Activated CD8-positive, alpha-beta memory T cell treated with anti-CD3 and anti-CD28 coated beads for 1 hour (primary cell): ENCODE measurements around the gene DHRS2.

Experiments
- DNase-seq, 2 donors: peaks; one replicate each; pipeline ENCODE4 v3.0.0-alpha.2; 2020; ENCODE audit warnings: low read depth in 1 of 2; ENCODE audit errors: extremely low read depth in 1 of 2

DHRS2 gene

DNA sequence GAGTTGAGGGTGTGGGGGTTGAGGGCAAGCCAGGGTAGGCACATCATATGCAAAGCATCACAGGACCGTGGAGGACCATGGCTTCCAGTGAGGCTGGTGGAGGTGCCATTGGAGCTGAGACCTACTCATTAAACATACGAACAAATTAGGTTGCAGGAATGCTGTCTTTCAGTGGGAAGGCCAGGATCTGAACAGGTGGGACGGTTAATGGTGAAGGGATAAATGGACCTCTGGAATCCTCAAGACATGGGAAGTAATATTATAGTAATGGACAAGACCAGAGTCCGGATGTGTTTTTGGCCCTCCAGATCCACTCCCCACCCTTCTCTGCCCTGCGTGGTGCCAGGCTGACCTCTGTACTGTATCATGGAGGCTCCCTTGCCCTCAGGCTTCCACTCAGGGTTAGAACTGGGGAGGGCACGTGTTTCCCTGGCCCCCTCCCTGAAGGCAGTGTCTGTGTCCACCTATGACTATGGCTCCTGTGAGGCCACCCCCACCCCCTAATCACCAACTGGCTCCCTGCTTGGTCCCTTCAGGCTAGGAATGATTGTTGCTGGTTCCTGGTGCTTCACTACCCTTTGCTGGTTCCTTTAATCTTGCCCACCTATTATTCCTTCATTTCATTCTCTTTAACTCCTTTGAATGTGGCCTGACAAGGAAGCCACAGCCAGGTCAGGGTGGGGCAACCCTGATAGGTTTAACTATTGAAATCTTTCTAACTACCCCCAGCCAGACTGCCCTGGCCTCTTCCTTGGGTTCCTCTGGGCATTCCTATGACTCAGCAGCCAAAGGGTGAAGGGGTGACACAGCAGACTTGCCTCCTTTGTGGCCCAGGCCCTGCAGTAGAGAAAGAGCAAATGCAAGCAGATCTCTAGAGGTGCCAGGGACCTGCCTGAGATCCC is 10.7 kb downstream of the DHRS2 start:
- no peak for DNase-seq

DNA sequence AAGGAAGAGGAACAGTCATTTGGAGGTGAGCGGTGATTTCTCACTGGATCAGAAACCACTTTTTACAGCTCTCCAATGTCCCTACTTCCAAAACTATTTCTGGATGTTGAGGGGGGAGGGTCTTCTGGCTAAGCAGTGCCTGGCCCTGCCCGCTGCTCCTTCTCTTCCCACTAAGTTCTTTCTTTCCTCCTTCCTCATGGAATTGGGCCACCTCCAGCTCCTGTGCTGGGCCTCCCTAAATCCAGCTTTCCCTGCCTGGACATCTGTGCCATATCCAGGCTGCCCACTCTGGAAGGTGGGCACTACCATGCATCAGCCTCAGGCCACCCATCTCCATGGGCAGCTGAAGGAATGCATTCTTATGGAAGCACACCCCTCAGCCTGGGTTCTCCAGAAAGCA is 11.5 kb downstream of the DHRS2 start:
- no peak for DNase-seq

DNA sequence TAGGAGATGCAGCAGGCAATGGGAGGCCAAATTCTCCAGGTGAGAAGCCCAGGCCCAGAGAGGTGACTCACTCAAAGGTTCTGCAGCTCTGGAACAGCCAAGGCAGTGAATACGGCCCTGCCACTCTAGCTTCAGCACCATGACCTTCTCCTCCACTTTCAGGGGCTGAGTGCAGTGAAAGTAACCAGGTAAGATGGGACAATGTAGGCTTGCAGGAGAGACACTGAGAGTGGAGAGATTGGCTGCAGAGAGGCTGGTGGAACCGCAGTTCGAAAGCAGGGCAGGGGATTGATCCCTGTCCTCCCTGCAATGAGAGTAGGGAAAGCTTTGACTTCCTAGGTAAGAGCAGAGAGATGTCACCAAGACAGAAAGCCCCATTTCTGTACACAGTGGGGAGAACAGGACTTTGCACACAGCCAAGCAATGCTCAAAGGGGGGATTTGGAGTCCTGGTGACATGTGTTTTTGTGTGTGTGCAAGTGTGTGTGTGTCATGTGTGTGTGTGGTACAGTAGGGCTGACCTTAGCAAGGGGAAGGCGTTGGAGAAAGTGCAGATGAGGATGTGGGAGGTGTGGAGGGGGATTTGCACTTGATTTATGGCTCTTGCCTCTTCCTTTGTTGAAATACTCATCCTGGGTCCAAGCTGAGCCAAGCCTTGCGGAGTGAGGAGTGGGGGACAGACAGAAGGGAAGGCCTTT is 12.7 kb downstream of the DHRS2 start:
- no peak for DNase-seq

DNA sequence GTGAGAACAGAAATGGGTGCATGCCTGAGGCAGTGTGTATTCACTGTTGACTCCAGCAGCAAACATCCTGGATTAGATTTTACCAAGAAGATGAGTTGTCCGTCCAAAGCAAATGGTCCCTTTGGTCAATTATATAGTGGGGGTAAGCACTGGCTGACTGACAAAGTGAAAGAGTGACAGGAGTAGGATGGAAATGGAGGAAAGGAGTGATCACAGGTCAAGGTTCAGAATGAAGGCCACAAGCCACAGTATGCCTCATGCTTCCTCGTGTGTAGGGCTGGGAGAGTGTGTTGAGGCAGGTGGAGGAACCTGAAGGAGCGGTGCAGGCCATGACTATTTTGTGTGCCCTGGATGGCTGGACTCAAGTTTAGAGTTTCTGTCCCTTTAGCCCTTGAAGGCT is 14.3 kb downstream of the DHRS2 start:
- no peak for DNase-seq

DNA sequence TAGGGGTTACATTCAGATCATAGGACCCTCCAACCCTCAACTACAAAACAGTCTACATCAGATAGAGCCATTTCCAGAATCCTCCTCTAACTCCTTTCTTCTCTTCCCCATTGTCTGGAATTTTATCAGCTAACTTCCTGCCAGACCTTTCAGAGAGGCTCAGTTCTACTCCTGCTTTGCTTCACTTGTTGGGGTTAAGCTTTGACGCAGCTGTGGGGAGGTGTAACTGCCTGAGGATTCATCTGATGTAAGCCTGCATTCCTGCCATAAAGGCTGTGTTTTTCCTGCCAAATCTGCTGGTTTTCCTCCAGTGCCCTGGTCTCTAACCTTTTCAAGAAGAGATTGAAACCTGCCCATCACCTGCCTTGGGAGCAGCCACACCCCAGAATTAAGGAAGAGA is 16.9 kb downstream of the DHRS2 start:
- no peak for DNase-seq

DNA sequence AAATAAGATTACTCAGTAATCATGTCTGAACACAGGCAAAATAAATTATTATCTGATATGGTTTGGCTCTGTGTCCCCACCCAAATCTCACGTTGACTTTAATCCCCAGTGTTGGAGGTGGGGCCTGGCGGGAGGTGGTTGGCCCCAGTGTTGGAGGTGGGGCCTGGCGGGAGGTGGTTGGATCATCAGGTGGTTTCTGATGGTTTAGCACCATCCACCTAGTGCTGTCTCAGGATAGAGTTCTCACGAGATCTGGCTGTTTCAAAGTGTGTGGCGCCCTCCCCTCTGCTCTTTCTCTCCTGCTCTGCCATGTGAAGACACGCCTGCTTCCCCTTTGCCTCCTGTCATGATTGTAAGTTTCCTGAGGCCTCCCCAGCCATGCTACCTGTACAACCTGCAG is 18.1 kb downstream of the DHRS2 start:
- no peak for DNase-seq

DNA sequence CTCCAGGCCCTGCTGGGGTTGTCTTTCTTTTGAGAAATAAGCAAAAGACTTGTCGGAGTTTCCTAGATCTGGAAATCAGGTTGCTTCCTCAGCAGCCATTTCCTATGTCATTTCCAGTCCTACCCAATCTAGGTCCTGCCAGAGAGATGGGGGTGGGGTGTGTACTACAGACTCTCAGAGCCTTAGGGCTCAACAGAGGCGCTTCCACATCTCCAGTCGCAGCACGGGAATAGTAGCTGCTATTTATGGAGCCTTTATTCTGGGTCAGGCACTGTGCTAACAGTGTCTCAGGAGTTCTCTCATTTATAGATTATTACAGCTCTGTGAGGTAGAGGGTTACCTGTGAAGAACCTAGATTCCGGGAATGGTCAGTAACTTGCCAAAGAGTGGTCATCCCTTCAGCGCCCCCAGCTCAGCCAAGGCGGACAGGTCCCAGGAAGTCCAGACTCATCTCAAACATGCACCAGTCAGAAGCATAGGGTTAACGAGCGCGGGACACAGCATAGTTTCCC is 21.9 kb downstream of the DHRS2 start:
- DNase-seq, result no peak

DNA sequence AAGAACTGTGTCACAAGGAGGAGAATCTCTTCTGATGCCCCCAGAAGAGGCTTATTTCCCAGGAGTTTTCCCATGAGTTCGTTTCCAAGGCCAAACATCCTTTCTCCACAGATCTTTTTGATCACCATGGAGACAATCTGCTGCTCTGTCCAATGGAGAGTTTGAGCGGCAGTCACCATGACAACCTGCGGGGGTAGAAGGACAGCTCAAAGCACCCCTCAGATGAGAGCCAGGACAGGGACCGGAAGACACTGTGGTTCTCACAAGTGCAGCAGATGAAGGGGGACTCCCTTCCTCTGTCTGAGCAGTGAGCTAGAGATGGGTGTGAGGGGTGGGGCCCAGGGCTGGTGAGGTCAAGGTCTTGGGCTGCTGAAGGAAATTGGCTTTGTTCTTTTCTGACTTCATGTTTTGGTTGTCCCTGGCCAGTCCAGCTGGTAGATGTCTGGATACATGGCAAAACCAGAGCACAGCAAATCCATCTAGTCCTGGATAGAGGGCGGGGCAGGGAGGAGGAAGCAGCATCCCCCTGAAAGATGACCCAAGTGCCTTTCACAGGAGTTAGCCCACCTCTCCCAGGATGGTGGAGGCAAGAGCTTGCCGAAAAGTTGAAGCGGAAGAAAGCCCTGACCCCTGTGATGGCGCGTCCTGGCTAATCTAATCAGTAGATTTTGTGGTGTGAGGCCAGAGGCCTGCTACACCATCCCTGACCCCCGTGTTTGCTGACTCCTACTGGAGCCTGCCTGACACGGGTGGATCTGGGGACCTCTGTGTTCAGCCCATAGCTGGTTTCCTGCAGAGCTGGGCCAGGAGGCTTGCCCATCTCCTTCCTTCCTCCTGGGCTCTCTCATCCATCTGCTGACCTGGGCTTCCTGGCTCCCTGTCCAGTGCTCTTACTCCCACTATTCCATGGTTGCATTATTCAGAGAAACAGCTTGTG is 24.4 kb downstream of the DHRS2 start:
- DNase-seq, result peak in 1 of 2 donors; percentile 8

DNA sequence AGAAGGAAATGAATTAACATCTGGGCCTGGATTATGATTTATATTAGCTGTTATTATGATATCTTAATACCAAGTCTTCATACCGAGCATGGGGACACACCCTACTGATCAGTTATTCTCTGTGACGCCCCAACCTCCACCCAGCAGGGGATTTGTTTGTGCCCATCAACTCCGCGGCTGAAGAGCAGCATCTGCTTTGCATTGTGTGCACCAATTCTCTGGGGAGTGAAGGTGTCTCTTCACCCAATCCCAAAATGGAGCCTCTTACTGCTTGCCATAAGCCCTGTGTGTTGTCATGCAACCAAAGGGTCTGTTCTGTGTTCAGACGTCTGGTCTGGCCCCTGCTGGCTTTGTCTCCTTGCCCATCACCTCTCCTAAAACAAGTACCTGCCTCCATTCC is 25.4 kb downstream of the DHRS2 start:
- no peak for DNase-seq

DNA sequence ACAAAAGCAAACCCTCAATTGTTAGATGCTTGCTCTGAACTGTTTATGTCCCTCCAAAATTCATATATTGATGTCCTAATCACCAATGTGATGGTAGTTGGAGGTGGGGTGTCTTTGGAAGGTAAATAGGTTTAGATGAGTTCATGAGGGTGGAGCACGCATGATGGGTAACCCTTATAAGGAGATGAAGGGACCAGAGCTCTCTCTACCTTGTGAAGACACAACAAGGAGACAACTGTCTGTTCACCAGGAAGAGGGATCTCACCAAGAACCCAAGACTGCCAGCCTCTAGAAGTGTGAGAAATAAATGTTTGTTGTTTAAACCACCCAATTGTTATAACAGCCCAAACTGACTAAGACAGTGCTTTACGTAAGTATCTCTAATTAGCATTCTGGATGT is 27.0 kb downstream of the DHRS2 start:
- DNase-seq, result no peak

DNA sequence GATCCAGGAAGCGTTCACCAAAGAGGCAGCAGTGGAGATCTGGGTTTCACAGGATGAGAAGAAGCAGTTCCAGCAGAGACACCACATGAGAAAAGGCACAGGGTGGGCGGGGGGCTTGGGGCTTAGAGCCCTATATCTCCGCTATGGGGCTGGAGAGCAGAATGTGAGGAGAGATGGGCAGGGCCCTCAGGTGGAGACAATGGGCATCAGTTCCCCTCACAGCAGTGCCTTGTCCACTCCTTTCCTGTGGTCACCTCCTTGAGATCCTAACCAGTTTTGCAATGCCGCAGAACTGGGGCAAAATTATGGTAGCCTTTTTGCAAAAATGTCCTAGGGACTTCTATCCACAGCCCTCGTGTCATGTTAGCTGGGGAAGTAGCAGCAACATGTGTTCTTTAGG is 27.5 kb downstream of the DHRS2 start:
- no peak for DNase-seq

DNA sequence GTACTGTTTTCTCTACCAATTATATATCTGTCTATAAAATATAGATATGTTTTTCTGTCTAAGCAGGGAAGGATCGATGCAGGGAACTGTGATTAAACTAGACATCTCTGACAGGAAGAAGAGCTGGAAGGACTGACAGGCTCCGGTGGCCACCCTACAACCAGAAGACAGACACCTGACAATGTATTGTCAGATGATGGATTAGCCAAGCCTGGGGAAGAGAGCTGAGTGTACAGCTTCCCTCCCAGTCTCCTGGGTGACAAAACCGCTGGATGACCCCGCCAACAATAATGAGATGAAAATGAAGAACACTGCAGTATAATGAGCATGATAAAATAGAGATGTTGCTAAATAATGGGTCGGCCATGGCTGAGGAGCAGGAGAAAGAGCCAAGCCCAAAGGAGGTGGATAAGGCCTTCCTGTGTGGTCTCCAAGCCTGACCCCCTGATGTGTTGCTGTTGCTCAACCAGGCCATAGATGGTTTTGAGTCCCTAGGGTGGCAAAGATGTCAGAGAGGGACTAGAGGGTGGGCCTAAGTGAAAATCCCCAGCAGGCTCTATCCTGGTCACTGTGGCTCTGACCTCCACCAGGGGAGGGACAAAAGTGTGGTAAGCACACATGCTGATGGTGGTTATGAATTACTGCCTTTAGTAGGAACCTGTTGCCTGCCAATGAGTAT is 28.2 kb downstream of the DHRS2 start:
- no peak for DNase-seq

DNA sequence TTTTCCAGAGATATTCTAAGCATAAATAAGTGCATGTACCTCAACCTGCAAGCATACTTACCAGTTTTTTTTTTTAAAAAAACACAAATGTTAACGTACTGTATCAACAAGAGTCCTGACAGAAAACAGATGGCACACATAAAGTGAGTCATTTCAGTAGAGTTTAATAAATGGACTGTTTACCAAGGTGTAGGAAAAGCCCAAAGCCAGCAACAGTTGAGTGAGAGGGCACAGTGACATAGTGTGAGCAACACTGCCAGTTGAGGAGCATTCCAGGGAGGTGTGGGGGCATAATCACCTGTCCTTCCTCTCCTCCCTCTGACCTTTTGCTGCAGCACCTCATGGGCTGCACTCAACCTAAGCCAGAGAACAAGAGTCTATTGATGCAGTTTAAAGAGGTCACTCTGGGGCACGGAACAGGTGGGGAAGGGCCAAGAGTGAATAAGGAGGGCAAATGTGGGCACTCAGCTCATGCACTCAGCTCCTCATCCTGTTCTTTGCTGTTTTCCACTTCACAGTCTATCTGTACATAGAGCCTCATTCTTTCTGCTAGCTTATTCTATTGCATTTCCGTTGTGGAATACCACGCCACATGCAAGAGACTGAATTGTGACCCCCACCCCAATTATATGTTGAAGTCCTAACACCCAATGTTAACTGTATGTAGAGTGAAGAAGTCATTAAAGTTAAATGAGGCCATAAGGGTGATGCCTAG is 29.3 kb downstream of the DHRS2 start:
- no peak for DNase-seq

DNA sequence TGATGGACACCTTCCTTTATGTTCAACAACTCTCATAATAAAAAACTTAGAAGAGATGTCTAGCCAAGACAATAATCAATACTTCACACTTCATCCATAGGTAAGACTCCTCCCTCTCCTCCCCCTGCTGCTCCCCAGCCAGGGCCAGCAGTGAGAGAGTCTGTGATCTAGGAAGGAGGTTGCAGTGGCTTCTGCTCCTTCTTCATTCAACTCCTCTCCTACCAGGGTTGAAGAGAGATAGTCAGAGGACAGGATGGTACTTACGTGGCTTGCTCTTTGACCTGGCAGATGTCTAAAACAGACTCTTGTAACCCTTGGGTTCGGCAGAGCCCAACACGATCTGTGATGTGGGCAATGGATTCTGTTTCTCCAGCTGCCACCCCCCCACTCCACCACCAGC is 31.0 kb downstream of the DHRS2 start:
- no peak for DNase-seq

DNA sequence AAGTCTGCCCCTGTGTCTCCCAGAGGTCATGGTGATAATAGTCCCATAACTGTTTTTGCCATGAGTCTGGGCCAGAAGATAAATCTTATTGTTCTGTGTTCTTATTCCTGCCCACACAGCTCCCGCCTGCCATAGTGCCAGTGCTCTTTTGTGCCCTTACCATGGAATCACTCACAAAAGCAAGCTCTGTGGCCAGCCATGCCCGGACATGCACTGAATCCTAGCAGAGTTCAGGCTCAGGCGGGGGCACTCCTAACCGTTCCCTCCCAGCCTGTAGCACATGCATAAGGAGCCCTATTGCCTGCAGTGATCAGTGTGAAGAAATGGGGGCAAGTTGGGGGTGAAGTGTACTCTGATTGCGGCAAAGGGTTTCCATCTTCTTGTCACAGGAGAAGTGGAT is 33.3 kb downstream of the DHRS2 start:
- DNase-seq, result no peak

DNA sequence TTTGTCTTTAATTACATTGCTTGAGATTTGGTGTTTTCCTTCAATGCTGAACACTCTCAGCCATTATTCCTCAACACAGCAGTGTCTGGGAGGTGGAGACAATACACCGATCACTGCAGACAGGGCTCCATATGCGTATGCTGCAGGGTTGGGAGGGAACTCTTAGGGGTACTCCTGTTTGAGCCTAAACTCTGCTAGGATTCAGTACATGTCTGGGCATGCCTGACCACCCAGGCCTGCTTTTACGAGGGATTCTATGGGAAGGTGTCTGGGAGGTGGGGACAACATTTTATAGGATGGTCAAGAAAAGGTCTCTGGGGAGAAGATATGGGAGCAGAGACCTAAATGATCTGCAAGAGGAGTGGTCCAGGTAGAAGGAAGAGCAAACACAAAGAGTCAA is 34.3 kb downstream of the DHRS2 start:
- no peak for DNase-seq

DNA sequence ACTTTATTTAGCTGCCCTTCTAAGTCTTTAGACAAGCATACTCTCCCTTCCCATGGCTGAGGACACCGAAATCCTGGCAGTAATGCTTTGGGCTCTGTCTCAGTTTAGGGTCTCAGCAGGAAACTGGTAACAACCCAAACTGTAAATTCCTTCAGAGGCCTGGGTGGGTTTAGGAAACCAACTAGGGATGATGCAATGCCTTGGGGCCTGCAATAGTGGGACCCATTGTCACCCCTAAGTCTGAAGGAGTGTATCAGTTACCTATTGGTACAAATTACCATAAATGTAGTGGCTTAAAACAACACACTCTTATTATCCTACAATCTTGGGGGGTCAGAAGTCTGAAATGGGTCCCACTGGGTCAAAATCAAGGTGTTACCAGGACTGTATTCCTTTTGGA is 36.0 kb downstream of the DHRS2 start:
- DNase-seq, result no peak

DNA sequence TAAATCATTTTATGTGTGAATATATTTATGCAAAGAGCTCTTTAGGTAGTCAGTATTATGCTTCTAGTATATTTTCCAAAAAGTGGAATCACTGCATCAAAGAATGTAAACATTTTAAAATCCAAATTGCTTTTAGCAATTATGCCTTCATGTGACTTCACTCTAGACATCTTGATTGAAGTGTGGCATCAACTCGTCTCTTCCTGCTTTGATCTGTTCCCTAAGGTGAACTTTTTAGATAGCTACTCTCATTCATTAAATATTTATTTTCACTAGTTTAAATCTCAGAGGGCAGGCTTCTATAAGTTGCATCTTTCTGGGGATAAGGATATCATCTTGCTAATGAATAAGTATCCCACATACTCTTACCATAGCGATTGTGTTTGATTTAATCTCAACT is 39.2 kb downstream of the DHRS2 start:
- DNase-seq, result no peak

DNA sequence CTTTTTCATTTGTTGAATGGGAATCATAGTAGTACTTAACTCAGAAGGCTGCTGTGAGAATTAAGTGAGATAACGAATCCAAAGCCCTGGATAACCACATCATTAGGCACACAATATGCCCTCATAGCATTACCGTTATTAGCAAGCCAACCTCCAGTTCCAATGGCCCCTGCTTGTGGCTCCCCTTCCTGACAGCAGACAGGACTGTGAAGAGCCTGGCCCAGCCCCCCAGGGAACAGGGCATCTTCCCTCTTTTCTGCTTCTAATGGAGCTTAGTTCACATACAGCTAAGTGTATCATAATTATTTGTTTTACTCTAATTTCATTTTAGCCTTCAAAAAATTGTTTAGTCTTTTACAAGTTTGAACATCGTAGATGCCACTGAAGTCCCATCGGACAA is 39.7 kb downstream of the DHRS2 start:
- no peak for DNase-seq

DNA sequence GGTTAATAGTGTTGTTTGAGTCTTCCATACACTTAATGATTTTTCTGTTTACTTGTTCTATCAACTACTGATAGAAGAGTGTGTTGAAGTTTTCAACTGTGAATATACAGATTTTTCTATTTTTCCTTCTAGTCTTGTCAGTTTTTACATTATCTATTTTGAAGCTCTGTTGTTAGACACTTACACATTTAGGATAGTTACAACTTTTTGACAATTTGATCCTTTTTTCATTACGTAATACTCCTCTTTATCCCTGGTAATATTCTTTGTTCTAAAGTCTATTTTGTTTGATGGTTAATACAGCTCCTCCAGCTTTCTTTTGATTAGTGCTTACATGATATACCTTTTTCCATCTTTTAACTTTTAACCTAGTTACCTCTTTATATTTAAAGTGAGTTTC is 45.2 kb downstream of the DHRS2 start:
- DNase-seq, result no peak
